ENCODE results near the gene DUSP15.

DUSP15 gene

GRCh38 chr20:31859266-31859997 is 10.9 kb downstream of the DUSP15 start:
- no peak for DNase-seq

GRCh38 chr20:31858760-31859083 is 11.6 kb downstream of the DUSP15 start:
- DNase-seq: no peak

GRCh38 chr20:31857861-31858759 is 12.2 kb downstream of the DUSP15 start:
- DNase-seq: no peak

GRCh38 chr20:31856516-31856915 is 13.8 kb downstream of the DUSP15 start:
- DNase-seq: no peak

- DNase-seq: no peak
Measured at GRCh38 chr20:31853481-31853880, 16.8 kb downstream of the DUSP15 start.

- no peak for DNase-seq
Measured at GRCh38 chr20:31851240-31851955, 18.9 kb downstream of the DUSP15 start.

GRCh38 chr20:31849306-31849930 is 20.9 kb downstream of the DUSP15 start:
- no peak for DNase-seq

- DNase-seq: no peak
Measured at GRCh38 chr20:31848088-31848999, 22.0 kb downstream of the DUSP15 start.

GRCh38 chr20:31846793-31847138 is 23.6 kb downstream of the DUSP15 start:
- no peak for DNase-seq

GRCh38 chr20:31845300-31845863 is 24.9 kb downstream of the DUSP15 start, which contains the start of gene FOXS1:
Gene FOXS1, minus strand, starts transcription at chr20:31845604. Its CDS starts 62 bp downstream, at chr20:31845542.
- DNase-seq: no peak

GRCh38 chr20:31844737-31845299 is 25.5 kb downstream of the DUSP15 start:
- no peak for DNase-seq

GRCh38 chr20:31843881-31844280 is 26.4 kb downstream of the DUSP15 start:
- DNase-seq: no peak

- no peak for DNase-seq
Measured at GRCh38 chr20:31843288-31843687, 27.0 kb downstream of the DUSP15 start.

GRCh38 chr20:31842471-31843157 is 27.7 kb downstream of the DUSP15 start:
- no peak for DNase-seq

GRCh38 chr20:31841928-31842327 is 28.4 kb downstream of the DUSP15 start:
- no peak for DNase-seq

- no peak for DNase-seq
Measured at GRCh38 chr20:31840906-31841816, 29.2 kb downstream of the DUSP15 start.

- DNase-seq: no peak
Measured at GRCh38 chr20:31839782-31840487, 30.4 kb downstream of the DUSP15 start.

GRCh38 chr20:31838646-31839292 is 31.6 kb downstream of the DUSP15 start:
- DNase-seq: no peak

All from activated CD4-positive, alpha-beta T cell treated with anti-CD3 and anti-CD28 coated beads for 1 hour (primary cell).